Measurements from ENCODE around the gene SBF2.

Gene SBF2

DNA sequence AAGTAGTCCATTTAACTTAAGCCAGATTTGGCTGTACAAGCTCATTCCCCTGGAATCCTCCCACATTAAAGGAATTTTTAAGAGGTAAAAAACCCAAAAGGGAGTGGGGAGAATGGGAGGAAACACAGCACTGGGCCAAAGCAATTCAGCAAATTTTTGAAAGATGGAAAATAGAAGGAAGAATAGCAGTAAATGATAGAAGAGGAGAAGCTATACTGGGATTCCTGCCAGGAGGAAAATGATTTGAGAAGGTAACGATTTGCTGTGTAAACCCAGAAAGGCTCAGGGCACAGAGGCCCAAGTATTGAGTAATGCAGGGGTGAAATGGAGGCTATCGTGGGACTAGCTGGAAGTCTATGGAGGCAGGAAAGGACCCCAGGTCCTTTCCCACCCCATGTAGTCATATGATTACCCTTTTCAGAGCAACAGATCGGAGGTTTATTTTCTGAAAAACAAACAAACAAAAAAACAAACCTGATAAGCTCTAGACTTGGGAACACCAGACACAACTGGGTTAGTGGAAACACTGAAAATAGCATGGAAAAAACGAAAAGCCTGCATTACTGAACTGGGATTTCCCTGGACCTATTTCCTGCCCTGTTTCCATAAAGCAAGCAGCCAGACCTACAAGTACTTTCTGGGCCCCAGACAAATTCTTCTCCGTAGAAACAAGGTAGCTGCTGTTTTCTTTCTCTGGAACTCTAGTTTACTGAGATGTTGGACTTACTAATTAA is 490.2 kb downstream of the SBF2 start:
- no peak overlapping the region for H3K27ac ChIP-seq
- TF ChIP-seq, protein P1, sequence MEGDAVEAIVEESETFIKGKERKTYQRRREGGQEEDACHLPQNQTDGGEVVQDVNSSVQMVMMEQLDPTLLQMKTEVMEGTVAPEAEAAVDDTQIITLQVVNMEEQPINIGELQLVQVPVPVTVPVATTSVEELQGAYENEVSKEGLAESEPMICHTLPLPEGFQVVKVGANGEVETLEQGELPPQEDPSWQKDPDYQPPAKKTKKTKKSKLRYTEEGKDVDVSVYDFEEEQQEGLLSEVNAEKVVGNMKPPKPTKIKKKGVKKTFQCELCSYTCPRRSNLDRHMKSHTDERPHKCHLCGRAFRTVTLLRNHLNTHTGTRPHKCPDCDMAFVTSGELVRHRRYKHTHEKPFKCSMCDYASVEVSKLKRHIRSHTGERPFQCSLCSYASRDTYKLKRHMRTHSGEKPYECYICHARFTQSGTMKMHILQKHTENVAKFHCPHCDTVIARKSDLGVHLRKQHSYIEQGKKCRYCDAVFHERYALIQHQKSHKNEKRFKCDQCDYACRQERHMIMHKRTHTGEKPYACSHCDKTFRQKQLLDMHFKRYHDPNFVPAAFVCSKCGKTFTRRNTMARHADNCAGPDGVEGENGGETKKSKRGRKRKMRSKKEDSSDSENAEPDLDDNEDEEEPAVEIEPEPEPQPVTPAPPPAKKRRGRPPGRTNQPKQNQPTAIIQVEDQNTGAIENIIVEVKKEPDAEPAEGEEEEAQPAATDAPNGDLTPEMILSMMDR (conservative IDR thresholded peaks at IDR 0.05) = no peak
- no peak for TF ChIP-seq ZFX (IDR thresholded peaks at IDR 0.05)

DNA sequence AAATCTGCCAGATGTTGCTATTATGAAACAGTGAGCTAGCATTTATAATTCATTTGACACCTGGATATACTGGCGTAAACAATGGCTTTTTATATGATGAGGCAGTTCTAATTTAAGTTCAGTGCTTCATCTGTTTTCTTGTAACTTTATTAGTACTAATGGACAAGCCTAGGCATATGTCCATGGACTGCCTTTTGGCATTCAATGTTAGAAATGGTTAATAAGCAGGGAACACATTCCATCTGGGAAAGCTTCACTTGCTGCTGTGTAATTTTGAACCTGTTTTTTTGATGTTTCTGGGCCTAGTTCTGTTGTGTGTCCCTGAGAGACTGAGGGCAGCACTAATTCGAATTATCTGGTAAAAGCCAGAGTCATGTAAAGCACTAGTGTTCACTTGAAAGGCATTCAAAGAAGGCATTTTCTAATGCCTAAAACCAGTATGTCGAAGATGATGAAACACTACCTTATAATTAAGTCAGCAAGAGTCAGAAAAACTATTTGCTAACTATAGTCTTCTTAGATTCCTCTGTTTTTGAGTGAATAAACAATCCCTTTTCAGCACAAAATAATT is 491.6 kb downstream of the SBF2 start:
- H3K27ac ChIP-seq = no peak overlapping the region
- no peak for TF ChIP-seq ZFX (IDR thresholded peaks at IDR 0.05)
- TF ChIP-seq, protein P1 (conservative IDR thresholded peaks at IDR 0.05) = no peak

DNA sequence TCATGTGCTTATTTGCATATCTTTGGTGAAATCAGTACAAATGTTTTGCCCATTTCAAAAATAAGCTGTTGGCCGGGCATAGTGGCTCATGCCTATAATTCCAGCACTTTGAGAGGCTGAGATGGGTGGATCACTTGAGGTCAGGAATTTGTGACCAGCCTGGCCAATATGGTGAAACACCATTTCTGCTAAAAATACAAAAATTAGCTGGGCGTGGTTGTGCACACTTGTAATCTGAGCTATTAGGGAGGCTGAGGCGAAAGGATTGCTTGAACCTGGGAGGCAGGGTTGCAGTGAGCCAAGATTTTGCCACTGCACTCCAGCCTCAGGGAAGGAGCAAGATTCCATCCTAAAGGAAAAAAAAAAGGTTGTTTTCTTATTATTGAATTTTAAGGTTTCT is 494.1 kb downstream of the SBF2 start:
- H3K27ac ChIP-seq = no peak overlapping the region
- TF ChIP-seq ZFX (IDR thresholded peaks at IDR 0.05) = no peak
- TF ChIP-seq, protein P1 (conservative IDR thresholded peaks at IDR 0.05) = no peak

DNA sequence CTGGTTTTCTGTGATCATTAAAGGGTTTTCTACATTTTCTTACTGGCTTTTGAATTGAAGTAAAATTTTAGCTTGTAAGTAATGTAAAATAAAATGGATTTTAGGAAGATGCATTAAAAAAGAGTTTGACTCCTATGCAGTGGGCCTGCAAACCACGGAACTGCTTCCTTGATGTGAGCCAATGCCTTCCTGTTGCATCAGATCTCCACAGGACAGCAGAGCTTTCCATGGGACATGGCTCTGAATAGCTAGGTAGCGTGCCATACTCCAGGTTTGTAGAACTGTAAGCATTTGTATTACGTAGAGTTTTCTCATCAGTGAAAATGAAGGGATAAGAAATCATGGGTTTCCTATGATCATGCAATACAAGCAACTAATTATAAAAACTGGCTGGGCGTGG is 496.7 kb downstream of the SBF2 start:
- H3K27ac ChIP-seq = no peak overlapping the region
- TF ChIP-seq, protein P1 (conservative IDR thresholded peaks at IDR 0.05) = no peak
- TF ChIP-seq ZFX (IDR thresholded peaks at IDR 0.05) = no peak

DNA sequence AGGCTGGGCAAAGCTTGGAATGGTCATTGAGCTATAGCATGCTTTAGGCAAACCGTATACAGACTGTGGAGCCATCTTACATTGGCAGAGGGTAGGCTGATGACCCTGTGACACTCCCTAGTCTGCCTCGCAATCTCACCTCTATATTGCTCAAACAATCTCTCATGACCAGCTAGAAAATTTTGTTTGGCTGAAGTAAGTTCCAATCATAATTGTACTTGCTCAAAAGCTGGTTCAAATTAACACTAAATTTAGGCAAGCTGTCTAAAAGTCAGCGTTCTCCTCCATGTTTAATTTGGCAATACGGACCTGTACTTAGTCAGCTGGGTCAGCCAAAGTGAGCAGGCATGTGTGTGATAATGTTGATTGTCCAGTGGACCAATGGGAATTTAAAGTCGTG is 497.2 kb downstream of the SBF2 start:
- TF ChIP-seq ZFX (IDR thresholded peaks at IDR 0.05) = no peak
- TF ChIP-seq, protein P1 (conservative IDR thresholded peaks at IDR 0.05) = no peak
- H3K27ac ChIP-seq = no peak overlapping the region

DNA sequence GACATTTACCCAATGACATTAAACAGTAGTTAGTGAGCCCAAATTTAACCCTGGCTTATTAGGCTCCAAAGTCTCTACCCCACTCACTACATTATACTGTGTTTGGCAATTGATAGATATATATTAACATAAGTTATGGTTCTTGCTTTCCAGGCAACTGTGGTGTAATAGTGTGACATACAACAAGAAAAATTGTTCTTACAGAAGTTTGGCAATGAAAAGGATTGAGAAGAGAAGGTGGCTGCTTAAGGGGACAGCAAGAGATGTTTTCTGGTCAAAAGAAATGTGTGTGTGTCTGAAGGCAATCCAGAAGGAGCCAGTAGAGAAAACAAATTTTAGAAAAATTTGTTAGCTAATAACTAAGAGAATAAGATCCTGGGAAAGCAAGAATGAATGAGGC is 497.8 kb downstream of the SBF2 start:
- H3K27ac ChIP-seq = no peak overlapping the region
- TF ChIP-seq, protein P1 (conservative IDR thresholded peaks at IDR 0.05) = no peak
- TF ChIP-seq ZFX (IDR thresholded peaks at IDR 0.05) = no peak

DNA sequence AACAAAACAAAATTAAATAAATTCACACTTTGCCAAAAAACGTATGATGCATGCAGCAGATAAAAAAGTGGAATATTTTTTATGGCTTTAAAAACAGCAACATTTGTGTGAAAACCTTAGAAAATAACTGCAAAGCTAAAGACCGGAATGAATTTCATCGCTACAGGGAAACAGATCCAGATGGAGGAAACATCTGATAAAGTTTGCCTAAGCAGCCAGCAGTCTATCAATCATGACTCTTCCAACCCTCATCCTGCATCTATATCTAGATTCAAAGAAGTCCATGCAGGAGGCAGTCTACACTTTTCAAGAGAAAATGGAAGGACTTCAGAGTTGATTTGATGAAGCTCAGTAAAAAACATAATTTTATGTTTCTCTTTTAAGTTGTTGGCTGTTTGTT is 503.3 kb downstream of the SBF2 start:
- H3K27ac ChIP-seq = no peak overlapping the region
- TF ChIP-seq ZFX (IDR thresholded peaks at IDR 0.05) = no peak
- TF ChIP-seq, protein P1 (conservative IDR thresholded peaks at IDR 0.05) = no peak

All from C4-2B (cell line).